CD4-positive, CD25-positive, alpha-beta regulatory T cell (primary cell): ENCODE data around the gene LRRTM4. TPM values are rescaled to one million over a fixed set of nuclear protein-coding genes. Genes with fewer than 3 reads are reported as not detected.
"Not testable (repeated sequence)": the region's sequence is repeated elsewhere in the genome, so short reads cannot be mapped to it uniquely, and the experiment has no call there.

ENCODE experiments used
- ATAC-seq, 2 donors: fragments of 150-1000 bp; cut with Tn5 transposase; one replicate each; pipeline ENCODE4 v1.10.0; 2021; ENCODE audit warnings: low read depth in 2 of 2, moderate number of reproducible peaks in 2 of 2, moderate library complexity in 1 of 2
- DNase-seq, 3 donors: peaks; one replicate each; pipeline versions ENCODE4 v3.0.0 to v3.0.0-alpha.2; 2012 to 2022; ENCODE audit warnings: mixed read lengths in 1 of 3
- H3K27ac ChIP-seq: one replicate; pipeline ENCODE4 v1.7.0; 2013; ENCODE audit warnings: mild to moderate bottlenecking, low read length; ENCODE audit not compliant: insufficient read depth, poor library complexity, severe bottlenecking
- H3K27me3 ChIP-seq: one replicate; pipeline ENCODE4 v1.7.0; 2013; ENCODE audit warnings: low read length; ENCODE audit not compliant: control insufficient read depth, insufficient read depth
- H3K36me3 ChIP-seq: one replicate; pipeline ENCODE4 v1.7.0; 2013; ENCODE audit warnings: mild to moderate bottlenecking, low read length, moderate library complexity; ENCODE audit not compliant: control insufficient read depth, insufficient read depth
- H3K4me1 ChIP-seq: 2 replicates; pipeline ENCODE4 v1.7.0; 2013; ENCODE audit warnings: mild to moderate bottlenecking, low read length; ENCODE audit not compliant: insufficient read depth, control insufficient read depth, poor library complexity, severe bottlenecking
- H3K4me3 ChIP-seq: one replicate; pipeline ENCODE4 v1.7.0; 2013; ENCODE audit warnings: low read depth, mild to moderate bottlenecking, low read length, moderate library complexity
- H3K9me3 ChIP-seq, 2 experiments: 1 replicate in 1 of 2; 2 replicates in 1 of 2; pipeline ENCODE4 v1.7.0; 2013; ENCODE audit warnings: low read length in 2 of 2, mild to moderate bottlenecking in 1 of 2, moderate library complexity in 1 of 2; ENCODE audit not compliant: control insufficient read depth in 2 of 2
- H3K27ac Mint-ChIP-seq, 3 donors: one replicate each; pipeline ENCODE4 v1.8.0; 2020 to 2022; ENCODE audit warnings: mild to moderate bottlenecking in 3 of 3, mixed read lengths in 3 of 3, moderate library complexity in 2 of 3
- H3K27me3 Mint-ChIP-seq: one replicate; pipeline ENCODE4 v1.8.0; 2022; ENCODE audit warnings: mild to moderate bottlenecking, mixed read lengths
- H3K36me3 Mint-ChIP-seq: one replicate; pipeline ENCODE4 v1.8.0; 2020; ENCODE audit warnings: mixed read lengths
- H3K4me1 Mint-ChIP-seq, 4 donors: one replicate each; pipeline ENCODE4 v1.8.0; 2020 to 2022; ENCODE audit warnings: mixed read lengths in 4 of 4, mild to moderate bottlenecking in 1 of 4
- H3K4me3 Mint-ChIP-seq, 4 donors: one replicate each; pipeline ENCODE4 v1.8.0; 2020 to 2022; ENCODE audit warnings: mild to moderate bottlenecking in 4 of 4, mixed read lengths in 4 of 4, moderate library complexity in 3 of 4
- H3K9me3 Mint-ChIP-seq, 7 donors: one replicate each; pipeline ENCODE4 v1.8.0; 2020 to 2022; ENCODE audit warnings: mixed read lengths in 7 of 7, mild to moderate bottlenecking in 3 of 7, moderate library complexity in 2 of 7
- polyA plus RNA-seq, 4 donors: library from polyadenylated mRNA; unstranded; fragments of 300-500 nt; fragmentation: Illumina TruSeq; gene quantifications; one replicate each; pipeline ENCODE4 v1.2.3, GENCODE V29; 2021
- total RNA-seq: library from RNA; stranded (reverse); gene quantifications from one replicate; pipeline ENCODE4 v1.2.3, GENCODE V29; 2022

Gene LRRTM4
- total and polyA plus RNA-seq, 5 donors from 2014 or later = not detected

DNA sequence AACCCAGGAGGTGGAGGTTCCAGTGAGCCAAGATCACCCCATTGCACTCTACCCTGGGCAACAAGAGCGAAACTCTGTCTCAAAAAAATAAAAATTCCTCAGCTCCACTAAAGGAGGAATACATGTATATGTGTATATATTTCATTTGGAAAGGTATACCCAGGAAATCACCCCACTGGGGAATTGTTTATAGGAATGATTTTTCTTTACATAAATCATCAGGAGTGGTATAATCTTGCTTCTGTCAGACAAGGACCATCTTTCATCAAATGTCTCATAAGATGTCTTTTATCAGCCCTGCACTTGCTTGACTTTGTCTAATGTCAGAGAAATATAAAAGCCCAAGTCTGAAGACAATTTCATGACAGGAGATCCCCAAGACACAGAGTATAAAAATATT, 709.1 kb downstream of the LRRTM4 start:
- Mint-ChIP-seq H3K4me1 (no peaks in the 10 kb centered on the region), H3K9me3 (peaks cover 2 to 16% (median 5%) of the 10 kb centered on the region in 7 donors), H3K27me3 (no peaks in the 10 kb centered on the region), H3K4me3 (no peak overlapping the region), H3K36me3 (no peaks in the 10 kb centered on the region), H3K27ac (no peak overlapping the region)
- no peaks in the 10 kb centered on the region for H3K4me1 ChIP-seq
- no peak overlapping the region for H3K4me3 ChIP-seq
- no peak for ATAC-seq
- no peaks in the 10 kb centered on the region for H3K27me3 ChIP-seq
- no peak for DNase-seq
- H3K9me3 ChIP-seq = no peaks in the 10 kb centered on the region
- no peak overlapping the region for H3K27ac ChIP-seq
- no peaks in the 10 kb centered on the region for H3K36me3 ChIP-seq

DNA sequence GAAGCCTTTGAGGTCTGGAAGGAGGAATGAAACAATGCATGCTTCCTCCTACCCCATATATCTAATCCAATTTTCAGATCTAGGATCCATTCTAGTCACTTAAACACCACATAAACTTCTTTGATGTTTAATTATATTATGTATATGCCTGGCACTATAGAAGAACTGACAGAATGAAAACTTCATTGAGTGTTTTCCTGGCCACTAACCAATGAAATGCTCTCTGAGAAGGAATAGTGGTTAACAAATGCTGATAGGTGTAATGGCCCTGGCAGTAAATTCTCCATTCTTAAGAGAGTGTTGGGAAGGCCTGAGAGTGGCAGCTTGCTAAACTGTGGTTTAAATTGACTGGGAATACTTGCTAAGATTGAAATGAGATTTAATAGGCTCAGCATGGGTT, 710.0 kb downstream of the LRRTM4 start:
- Mint-ChIP-seq H3K36me3 (no peaks in the 10 kb centered on the region), H3K27ac (no peak overlapping the region), H3K4me1 (no peaks in the 10 kb centered on the region), H3K9me3 (peaks cover 2 to 19% (median 5%) of the 10 kb centered on the region in 7 donors), H3K27me3 (no peaks in the 10 kb centered on the region), H3K4me3 (no peak overlapping the region)
- H3K36me3 ChIP-seq = no peaks in the 10 kb centered on the region
- H3K4me3 ChIP-seq = no peak overlapping the region
- ATAC-seq (no peak), DNase-seq (no peak)
- H3K9me3 ChIP-seq = no peaks in the 10 kb centered on the region
- no peaks in the 10 kb centered on the region for H3K4me1 ChIP-seq
- no peaks in the 10 kb centered on the region for H3K27me3 ChIP-seq
- no peak overlapping the region for H3K27ac ChIP-seq

DNA sequence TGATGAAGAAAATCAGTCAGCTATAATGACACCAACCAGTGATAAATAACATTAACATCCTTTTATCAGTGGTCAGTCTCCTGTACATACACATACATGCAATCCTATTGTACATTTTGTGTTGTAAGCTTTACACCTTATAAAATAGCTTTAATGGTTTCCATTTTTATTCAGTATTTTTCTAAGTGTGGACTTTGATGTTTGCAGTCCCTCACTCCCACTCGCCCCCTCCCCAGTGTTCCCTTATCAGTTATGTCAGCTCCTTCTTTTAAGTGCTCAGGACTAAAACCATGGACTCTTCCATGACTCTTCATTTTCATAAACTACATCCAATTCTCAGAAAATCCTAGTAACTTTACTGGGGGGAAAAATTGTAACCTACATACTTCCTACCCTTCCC, 713.0 kb downstream of the LRRTM4 start:
- Mint-ChIP-seq H3K27me3 (no peaks in the 10 kb centered on the region), H3K36me3 (no peaks in the 10 kb centered on the region), H3K27ac (no peak overlapping the region), H3K4me1 (no peaks in the 10 kb centered on the region), H3K9me3 (peaks cover 0 to 25% (median 6%) of the 10 kb centered on the region in 7 donors), H3K4me3 (no peak overlapping the region)
- Histone ChIP-seq H3K36me3 (no peaks in the 10 kb centered on the region), H3K4me3 (no peak overlapping the region), H3K9me3 (no peaks in the 10 kb centered on the region), H3K4me1 (no peaks in the 10 kb centered on the region), H3K27me3 (no peaks in the 10 kb centered on the region), H3K27ac (no peak overlapping the region)
- ATAC-seq (no peak), DNase-seq (no peak)

- Histone ChIP-seq H3K27ac (no peak overlapping the region), H3K27me3 (no peaks in the 10 kb centered on the region), H3K36me3 (no peaks in the 10 kb centered on the region), H3K4me1 (no peaks in the 10 kb centered on the region), H3K9me3 (no peaks in the 10 kb centered on the region), H3K4me3 (no peak overlapping the region)
- no peak for DNase-seq
- H3K27me3 Mint-ChIP-seq = no peaks in the 10 kb centered on the region
- peaks cover 0 to 25% (median 6%) of the 10 kb centered on the region in 7 donors for H3K9me3 Mint-ChIP-seq
- no peak overlapping the region for H3K27ac Mint-ChIP-seq
- no peak overlapping the region for H3K4me3 Mint-ChIP-seq
- no peaks in the 10 kb centered on the region for H3K36me3 Mint-ChIP-seq
- ATAC-seq = no peak
- no peaks in the 10 kb centered on the region for H3K4me1 Mint-ChIP-seq
Measured at GRCh38 chr2:76808732-76809131, 713.4 kb downstream of the LRRTM4 start.

DNA sequence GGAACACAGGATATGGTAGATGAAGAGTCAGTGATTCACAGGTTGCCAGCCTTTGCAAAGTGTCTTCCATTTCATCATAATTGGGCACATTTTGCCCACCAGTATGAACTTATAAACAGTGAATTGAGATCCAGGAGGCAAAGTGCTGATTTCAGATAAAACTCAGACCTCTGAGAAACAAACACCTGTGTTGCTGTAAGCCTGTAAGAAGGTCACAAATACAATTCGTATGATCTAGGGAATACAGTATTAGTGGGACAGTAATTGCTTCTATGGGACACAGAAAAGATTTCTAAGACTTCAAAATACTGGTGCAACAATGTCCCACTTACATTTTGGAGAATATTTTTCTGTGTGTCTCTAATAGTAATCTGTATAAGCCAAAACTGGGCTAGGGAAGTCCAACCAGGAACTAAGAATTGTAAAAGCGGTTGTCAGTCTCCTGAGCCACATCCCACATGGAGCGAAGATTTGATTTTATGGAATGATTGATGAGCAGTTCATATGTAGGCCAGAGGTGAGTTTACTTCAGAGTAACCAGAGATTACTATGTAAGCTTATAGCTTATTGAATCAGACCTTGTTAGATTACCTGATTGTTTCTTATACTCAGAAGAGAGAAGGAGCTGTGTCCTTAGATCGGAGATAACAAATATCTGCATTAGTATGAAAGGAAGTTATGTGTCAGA, 728.4 kb downstream of the LRRTM4 start:
- H3K9me3 Mint-ChIP-seq = peaks cover 2 to 22% (median 8%) of the 10 kb centered on the region in 7 donors
- ATAC-seq (no peak), DNase-seq (no peak)
- no peaks in the 10 kb centered on the region for H3K4me1 Mint-ChIP-seq
- no peak overlapping the region for H3K4me3 Mint-ChIP-seq
- H3K4me1 ChIP-seq = no peaks in the 10 kb centered on the region
- H3K36me3 ChIP-seq = no peaks in the 10 kb centered on the region
- H3K4me3 ChIP-seq = no peak overlapping the region
- H3K27ac Mint-ChIP-seq = no peak overlapping the region
- peaks cover 0 to 10% of the 10 kb centered on the region in 2 experiments for H3K9me3 ChIP-seq
- H3K27me3 Mint-ChIP-seq = no peaks in the 10 kb centered on the region
- H3K27ac ChIP-seq = no peak overlapping the region
- no peaks in the 10 kb centered on the region for H3K36me3 Mint-ChIP-seq
- H3K27me3 ChIP-seq = no peaks in the 10 kb centered on the region

DNA sequence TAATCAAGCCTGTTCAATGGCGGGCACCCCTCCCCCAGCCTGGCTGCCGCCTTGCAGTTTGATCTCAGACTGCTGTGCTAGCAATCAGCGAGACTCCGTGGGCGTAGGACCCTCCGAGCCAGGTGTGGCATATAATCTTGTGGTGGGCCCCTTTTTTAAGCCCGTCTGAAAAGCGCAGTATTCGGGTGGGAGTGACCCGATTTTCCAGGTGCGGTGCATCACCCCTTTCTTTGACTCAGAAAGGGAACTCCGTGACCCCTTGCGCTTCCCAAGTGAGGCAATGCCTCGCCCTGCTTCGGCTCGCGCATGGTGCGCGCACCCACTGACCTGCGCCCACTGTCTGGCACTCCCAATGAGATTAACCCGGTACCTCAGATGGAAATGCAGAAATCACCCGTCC, 740.9 kb downstream of the LRRTM4 start:
- H3K36me3 ChIP-seq, H3K27ac Mint-ChIP-seq, ATAC-seq: not testable (repeated sequence)

DNA sequence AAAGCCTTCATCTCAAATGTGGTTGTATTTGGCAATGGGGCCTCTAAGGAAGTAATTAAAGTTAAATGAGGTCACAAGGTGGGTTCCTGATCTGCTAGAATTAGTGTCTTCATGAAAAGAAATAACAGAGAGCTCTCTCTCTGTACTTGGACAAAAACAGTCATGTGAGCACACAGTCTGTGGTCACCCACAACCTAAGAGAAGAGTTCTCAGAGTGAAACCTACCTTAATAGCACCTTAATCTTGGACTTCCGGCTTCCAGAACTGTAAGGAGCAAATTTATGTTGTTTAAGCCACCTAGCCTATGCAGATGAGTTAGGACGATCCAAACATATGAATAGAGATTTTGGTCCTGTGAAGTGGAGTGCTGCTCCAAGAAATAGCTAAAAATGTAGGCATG, 758.9 kb downstream of the LRRTM4 start:
- no peaks in the 10 kb centered on the region for H3K36me3 ChIP-seq
- H3K4me1 ChIP-seq = no peaks in the 10 kb centered on the region
- no peaks in the 10 kb centered on the region for H3K27me3 ChIP-seq
- Mint-ChIP-seq H3K9me3 (peaks cover 3 to 43% (median 10%) of the 10 kb centered on the region in 7 donors), H3K36me3 (no peaks in the 10 kb centered on the region), H3K4me3 (no peak overlapping the region), H3K27ac (no peak overlapping the region), H3K4me1 (no peaks in the 10 kb centered on the region), H3K27me3 (no peaks in the 10 kb centered on the region)
- DNase-seq (no peak), ATAC-seq (no peak)
- no peak overlapping the region for H3K27ac ChIP-seq
- H3K9me3 ChIP-seq = peaks cover 0 to 7% of the 10 kb centered on the region in 2 experiments
- H3K4me3 ChIP-seq = no peak overlapping the region

More for the DNA sequence above, 740.9 kb downstream of the LRRTM4 start:
- H3K4me1 Mint-ChIP-seq, H3K27ac ChIP-seq, H3K27me3 ChIP-seq, H3K36me3 Mint-ChIP-seq, H3K4me3 Mint-ChIP-seq, H3K27me3 Mint-ChIP-seq, H3K4me1 ChIP-seq, DNase-seq, H3K4me3 ChIP-seq, H3K9me3 ChIP-seq: not testable (repeated sequence)
- H3K9me3 Mint-ChIP-seq = peaks cover 0 to 18% (median 4%) of the 10 kb centered on the region in 7 donors

- Mint-ChIP-seq H3K9me3 (peaks cover 0 to 48% (median 8%) of the 10 kb centered on the region in 7 donors), H3K27me3 (no peaks in the 10 kb centered on the region), H3K27ac (no peak overlapping the region), H3K36me3 (no peaks in the 10 kb centered on the region), H3K4me3 (no peak overlapping the region), H3K4me1 (no peaks in the 10 kb centered on the region)
- no peak for ATAC-seq
- Histone ChIP-seq H3K36me3 (no peaks in the 10 kb centered on the region), H3K4me1 (no peaks in the 10 kb centered on the region), H3K27me3 (no peaks in the 10 kb centered on the region), H3K27ac (no peak overlapping the region), H3K4me3 (no peak overlapping the region), H3K9me3 (no peaks in the 10 kb centered on the region)
- no peak for DNase-seq
Measured at GRCh38 chr2:76760367-76760704, 761.8 kb downstream of the LRRTM4 start.
